K562 (cell line): Measurements from ENCODE around the gene FBXO10. TPM values are rescaled to one million over a fixed set of nuclear protein-coding genes. Genes with fewer than 3 reads are reported as not detected.

Experiments
- ATAC-seq: fragments of 200-7000 bp; cut with Tn5 transposase; 3 replicates; pipeline ENCODE4 v1.9.1; 2020; ENCODE audit warnings: moderate library complexity
- BruUV-seq: library from RNA; stranded (reverse); fragments of 400-500 nt; replicated peaks from 2 replicates; lab custom pipeline; 2021; lab: Mats Ljungman, UMichigan
- CTCF ChIA-PET: fragments of 300-600 bp; formaldehyde crosslinking; extraction: SDS; loops from one replicate; lab custom pipeline; 2021; ENCODE audit warnings: low intra/inter-chr PET ratio; lab: Yijun Ruan, JAX
- POLR2A ChIA-PET: fragments of 300-600, 350-650 bp; sonication (Branson Sonifier 250); formaldehyde crosslinking; extraction: SDS; loops from one replicate; lab custom pipeline; 2021; ENCODE audit warnings: antibody characterized with exemption, inconsistent platforms; lab: Yijun Ruan, JAX
- DNase-seq, 4 experiments: peaks; one replicate each; pipeline versions ENCODE4 v3.0.0 to v3.0.0-alpha.2; 2011 to 2018; ENCODE audit warnings: low spot score in 3 of 4, mixed read lengths in 3 of 4; ENCODE audit errors: extremely low read depth in 1 of 4
- FAIRE-seq: peaks from 2 replicates; lab custom pipeline; 2011; peaks lifted over from hg19 to GRCh38; lab: Jason Lieb, UNC
- H2AFZ ChIP-seq: 2 replicates; pipeline ENCODE4 v1.6.0; 2011; ENCODE audit warnings: low read depth, low read length, control low read depth, inconsistent platforms
- H3K27ac ChIP-seq: fragments of 200-600 bp; 3 replicates; pipeline ENCODE4 v1.8.0; 2011; ENCODE audit warnings: low read depth, mild to moderate bottlenecking, control low read depth, inconsistent platforms, low read length, moderate library complexity, mixed read lengths; ENCODE audit errors: extremely low read depth
- H3K27me3 ChIP-seq, 2 experiments: fragments of 300-600 bp in 1 of 2; 2 replicates in 1 of 2; 3 replicates in 1 of 2; pipeline versions ENCODE4 v1.6.0 to v1.8.0; 2011; ENCODE audit warnings: inconsistent platforms in 2 of 2, low read length in 2 of 2, mild to moderate bottlenecking in 1 of 2, mixed read lengths in 1 of 2, moderate library complexity in 1 of 2; ENCODE audit not compliant: control insufficient read depth in 2 of 2, insufficient read depth in 2 of 2
- H3K36me3 ChIP-seq: fragments of 300-600 bp; 3 replicates; pipeline ENCODE4 v1.8.0; 2011; ENCODE audit warnings: mild to moderate bottlenecking, low read length, inconsistent platforms; ENCODE audit not compliant: control insufficient read depth, insufficient read depth
- H3K4me1 ChIP-seq, 2 experiments: fragments of 200-600 bp in 1 of 2; replicated peaks in 1 of 2; 2 replicates in 1 of 2; 3 replicates in 1 of 2; pipeline versions ENCODE4 v1.5.1 to v1.8.0; 2011; ENCODE audit warnings: inconsistent platforms in 2 of 2, low read length in 2 of 2, mild to moderate bottlenecking in 1 of 2, mixed read lengths in 1 of 2, moderate library complexity in 1 of 2; ENCODE audit not compliant: control insufficient read depth in 2 of 2, insufficient read depth in 2 of 2
- H3K4me2 ChIP-seq: 2 replicates; pipeline ENCODE4 v1.6.1; 2011; ENCODE audit warnings: low read length, control low read depth, inconsistent platforms, mixed read lengths; ENCODE audit not compliant: insufficient read depth
- H3K4me3 ChIP-seq: fragments of 200-600 bp; sonication (generic), shearing (Covaris generic); 2 replicates; pipeline ENCODE4 v1.5.1; 2016; ENCODE audit warnings: control low read depth, inconsistent platforms
- H3K79me2 ChIP-seq: fragments of 200-600 bp; 3 replicates; pipeline ENCODE4 v1.8.0; 2011; ENCODE audit warnings: low read length, inconsistent platforms; ENCODE audit not compliant: control insufficient read depth, insufficient read depth
- H3K9ac ChIP-seq, 2 experiments: 2 replicates each; pipeline versions ENCODE4 v1.6.0 to v1.6.1; 2011; ENCODE audit warnings: low read depth in 2 of 2, low read length in 2 of 2, control low read depth in 1 of 2, inconsistent platforms in 1 of 2, mild to moderate bottlenecking in 1 of 2, mixed read lengths in 1 of 2; ENCODE audit not compliant: insufficient read depth in 1 of 2
- H3K9me1 ChIP-seq: one replicate; pipeline ENCODE4 v1.6.0; 2011; ENCODE audit warnings: inconsistent platforms, mild to moderate bottlenecking, low read length, moderate library complexity; ENCODE audit not compliant: control insufficient read depth, insufficient read depth
- H3K9me3 ChIP-seq: replicated peaks from 2 replicates; pipeline ENCODE4 v1.5.1; 2011; ENCODE audit warnings: low read depth, low read length, inconsistent platforms; ENCODE audit not compliant: control insufficient read depth, insufficient read depth
- H4K20me1 ChIP-seq: replicated peaks from 2 replicates; pipeline ENCODE4 v1.6.1; 2011; ENCODE audit warnings: low read length, inconsistent platforms, mixed read lengths; ENCODE audit not compliant: control insufficient read depth, insufficient read depth
- DPF2 ChIP-seq: fragments of 450-650 bp; IDR thresholded peaks from 2 replicates; pipeline ENCODE4 v1.6.1; 2016
- ID3 ChIP-seq, 2 experiments: fragments of 250-450 bp in 1 of 2; fragments of 450-650 bp in 1 of 2; sonication (Bioruptor Pico) in 1 of 2; IDR thresholded peaks; 2 replicates each; pipeline versions ENCODE4 v1.6.1 to v1.8.0; 2016 to 2021; ENCODE audit warnings: mild to moderate bottlenecking in 2 of 2, moderate library complexity in 2 of 2, missing compliant biosample characterization in 1 of 2, missing genetic modification characterization in 1 of 2
- OTX1 ChIP-seq: fragments of 450-650 bp; formaldehyde crosslinking; IDR thresholded peaks from 2 replicates; pipeline ENCODE4 v1.4.0; 2022; ENCODE audit warnings: mild to moderate bottlenecking
- TAF1 ChIP-seq: IDR thresholded peaks from 2 replicates; pipeline ENCODE4 v1.6.1; 2011; ENCODE audit warnings: mild to moderate bottlenecking, low read length, moderate library complexity; ENCODE audit not compliant: insufficient read depth, control insufficient read depth, severe bottlenecking; ENCODE audit errors: extremely low read depth
- ZBED1 ChIP-seq: IDR thresholded peaks from 2 replicates; pipeline ENCODE4 v1.6.1; 2014
- ZNF175 ChIP-seq: fragments of 200-800 bp; sonication (Bioruptor generic); IDR thresholded peaks from 2 replicates; pipeline ENCODE4 v1.6.1; 2016; ENCODE audit warnings: low read depth, mild to moderate bottlenecking, missing genetic modification characterization, missing compliant biosample characterization
- ZNF512 ChIP-seq: IDR thresholded peaks from 2 replicates; pipeline ENCODE4 v1.6.1; 2016; ENCODE audit warnings: missing genetic modification characterization, missing compliant biosample characterization
- in situ Hi-C: fragments of 300-500 bp; cut with MboI; formaldehyde crosslinking; loops from 4 replicates; pipeline ENCODE4 v1.15.0; 2018; ENCODE audit warnings: inconsistent platforms, mixed read lengths
- intact Hi-C: fragments of 100-400 bp; cut with micrococcal nuclease; formaldehyde crosslinking; loops from 2 replicates; pipeline ENCODE4 v1.14.2; 2022
- polyA plus RNA-seq, 8 experiments: library from polyadenylated mRNA; depleted of rRNA in 4 of 8; stranded (reverse) in 5 of 8; unstranded in 3 of 8; fragments of >200 nt; fragmentation: Nextera tagmentation in 2 of 8; fragmentation: Illumina TruSeq in 1 of 8; extraction: Ambion mirVana in 2 of 8; extraction: Trizol in 1 of 8; gene quantifications; 2 replicates each; pipeline versions ENCODE4 v1.2.1 to v1.2.3, GENCODE V29; 2011 to 2014; ENCODE audit warnings: inconsistent platforms in 1 of 8, missing spikeins in 1 of 8
- total RNA-seq, 7 experiments: library from RNA; depleted of rRNA in 6 of 7; stranded (reverse); fragments of >200 nt in 6 of 7; fragmentation: Illumina TruSeq in 2 of 7; extraction: Trizol in 2 of 7; gene quantifications; 2 replicates each; pipeline versions ENCODE4 v1.2.1 to v1.2.3, GENCODE V29; 2011 to 2021; ENCODE audit warnings: low replicate concordance in 1 of 7

Gene FBXO10
- total and polyA plus RNA-seq, 9 of the 15 experiments (the other 6 are each of a cell fraction or from before 2014, with no cell fraction given) = 0.84 to 9.9 (median 6.0) TPM

GRCh38 chr9:37609735-37610397 is 33.7 kb upstream of the FBXO10 start (continued):
- TF ChIP-seq ZBED1 = no peak
- no peak for TF ChIP-seq ZNF175 (CRISPR knock-in tag)
- no peak for TF ChIP-seq DPF2

GRCh38 chr9:37608250-37608649 is 32.1 kb upstream of the FBXO10 start:
- H3K9me1 ChIP-seq = no peaks in the 10 kb centered on the region
- no peak for DNase-seq
- no peak overlapping the region for H3K4me2 ChIP-seq
- no peaks in the 10 kb centered on the region for H3K36me3 ChIP-seq
- H3K9me3 ChIP-seq = no peaks in the 10 kb centered on the region
- no peak overlapping the region for H3K9ac ChIP-seq
- no peaks in the 10 kb centered on the region for H3K79me2 ChIP-seq
- TF ChIP-seq ID3 (CRISPR knock-in tag; IDR thresholded peaks at IDR 0.05) (no peak), ID3 (tag; IDR thresholded peaks at IDR 0.05) (no peak), TAF1 (no peak), OTX1 (CRISPR knock-in tag) (peak; percentile 41; the same call in 1 of the 2 replicates), ZNF512 (tag) (peak; percentile 95)
- no peak for ATAC-seq
- H3K4me3 ChIP-seq = no peak overlapping the region
- H3K27ac ChIP-seq = no peak overlapping the region
- H3K27me3 ChIP-seq = peaks cover 43% of the 10 kb centered on the region in 2 experiments
- BruUV-seq = no TSS peak
- H4K20me1 ChIP-seq = no peaks in the 10 kb centered on the region
- in situ Hi-C loops (no loop called here), intact Hi-C loops (no loop called here)
- FAIRE-seq = no peak
- no peak overlapping the region for H2AFZ ChIP-seq
- ChIA-PET CTCF (no interaction called here), POLR2A (no interaction called here)
- H3K4me1 ChIP-seq = no peaks in the 10 kb centered on the region
